ENCODE results near the gene LRP5. TPM values are rescaled to one million over a fixed set of nuclear protein-coding genes. Genes with fewer than 3 reads are reported as not detected.
"Not testable (repeated sequence)": the region's sequence is repeated elsewhere in the genome, so short reads cannot be mapped to it uniquely, and the experiment has no call there.

LRP5 gene
- total RNA-seq, 1 donor from 2014 or later = 12.5 TPM

GRCh38 chr11:68412593-68413475, 100.4 kb downstream of the LRP5 start:
- intact Hi-C loops (cut with micrococcal nuclease) = no loop called here

- intact Hi-C loops (cut with micrococcal nuclease) = no loop called here
Measured at GRCh38 chr11:68413591-68413999, 101.2 kb downstream of the LRP5 start.

GRCh38 chr11:68414496-68415221, 102.3 kb downstream of the LRP5 start:
- intact Hi-C loops (cut with micrococcal nuclease) = no loop called here

- intact Hi-C loops (cut with micrococcal nuclease) = no loop called here
Measured at GRCh38 chr11:68416070-68416578, 103.7 kb downstream of the LRP5 start.

- intact Hi-C loops (cut with micrococcal nuclease) = no loop called here
Measured at GRCh38 chr11:68418648-68419047, 106.3 kb downstream of the LRP5 start.

GRCh38 chr11:68420171-68420570, 107.8 kb downstream of the LRP5 start:
- intact Hi-C loops (cut with micrococcal nuclease) = no loop called here

GRCh38 chr11:68423481-68423880, 111.1 kb downstream of the LRP5 start:
- intact Hi-C loops (cut with micrococcal nuclease) = no loop called here

- intact Hi-C loops (cut with micrococcal nuclease) = no loop called here
Measured at GRCh38 chr11:68424101-68424632, 111.8 kb downstream of the LRP5 start.

GRCh38 chr11:68424981-68425865, 112.8 kb downstream of the LRP5 start:
- intact Hi-C loops (cut with micrococcal nuclease) = no loop called here

- intact Hi-C loops (cut with micrococcal nuclease) = no loop called here
Measured at GRCh38 chr11:68425866-68426380, 113.5 kb downstream of the LRP5 start.

GRCh38 chr11:68429661-68430060, 117.3 kb downstream of the LRP5 start:
- intact Hi-C loops (cut with micrococcal nuclease) = no loop called here

- intact Hi-C loops (cut with micrococcal nuclease) = no loop called here
Measured at GRCh38 chr11:68430384-68430783, 118.0 kb downstream of the LRP5 start.

- intact Hi-C loops (cut with micrococcal nuclease) = no loop called here
Measured at GRCh38 chr11:68430801-68431200, 118.4 kb downstream of the LRP5 start.

- intact Hi-C loops (cut with micrococcal nuclease) = no loop called here
Measured at GRCh38 chr11:68431984-68432645, 119.7 kb downstream of the LRP5 start.

GRCh38 chr11:68432874-68433273, 120.5 kb downstream of the LRP5 start:
- intact Hi-C loops (cut with micrococcal nuclease) = no loop called here

GRCh38 chr11:68433541-68433940, 121.2 kb downstream of the LRP5 start:
- intact Hi-C loops (cut with micrococcal nuclease) = no loop called here

GRCh38 chr11:68434159-68434558, 121.8 kb downstream of the LRP5 start:
- intact Hi-C loops (cut with micrococcal nuclease) = not testable (repeated sequence)

GRCh38 chr11:68436162-68436888, 123.9 kb downstream of the LRP5 start:
- intact Hi-C loops (cut with micrococcal nuclease) = no loop called here

All from T-helper 2 cell treated with Interferon-gamma antibody and Interleukin-4, amounts not matched to agents 100 ng/mL and 5 ng/mL, for 36 hours (primary cell).